Stimulated activated CD8-positive, alpha-beta memory T cell treated with anti-CD3 and anti-CD28 coated beads, Interleukin-7, amount 100 ng/mL, for 24 hours (primary cell): ENCODE measurements around the gene MED6.
A peak's percentile ranks its signal among the peaks of the same experiment; 100 is the strongest.

Experiments used
- DNase-seq: peaks from one replicate; pipeline ENCODE4 v3.0.0-alpha.2; 2020; ENCODE audit warnings: low read depth

MED6 gene

GRCh38 chr14:70600382-70601157 lies at the start of gene MED6:
TSS of gene MED6 (minus strand) at chr14:70600655. CDS start at chr14:70600637, 18 bp downstream.
- peak; percentile 91 for DNase-seq

- DNase-seq = no peak
These were observed 49.3 kb upstream of the MED6 start for GRCh38 chr14:70649803-70650202.

GRCh38 chr14:70648346-70648745 lies 47.9 kb upstream of the MED6 start:
- DNase-seq = no peak

- DNase-seq = no peak
These were observed 46.2 kb upstream of the MED6 start for GRCh38 chr14:70646705-70647104.

DNA sequence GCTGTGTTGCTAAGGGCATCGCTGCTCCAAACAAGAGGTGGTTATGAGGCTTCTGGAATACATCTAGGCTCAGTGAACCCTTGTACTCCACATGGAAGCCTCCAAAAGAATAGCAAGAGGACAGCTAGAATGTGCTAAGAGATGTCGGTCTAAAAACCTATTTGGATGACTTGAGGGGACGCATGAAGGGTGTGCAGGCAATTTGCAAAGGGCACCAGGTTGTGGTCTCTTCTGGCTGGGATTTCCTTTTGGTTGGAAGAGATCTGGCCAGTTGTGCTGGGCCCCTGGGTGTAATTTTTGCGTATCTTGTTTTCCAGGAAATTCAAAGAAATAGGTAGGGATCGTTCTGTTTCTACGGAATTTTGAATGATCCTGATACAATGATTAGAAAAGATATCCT lies 45.4 kb upstream of the MED6 start:
- no peak for DNase-seq

- no peak for DNase-seq
These were observed 43.5 kb upstream of the MED6 start for GRCh38 chr14:70643967-70644366.

DNA sequence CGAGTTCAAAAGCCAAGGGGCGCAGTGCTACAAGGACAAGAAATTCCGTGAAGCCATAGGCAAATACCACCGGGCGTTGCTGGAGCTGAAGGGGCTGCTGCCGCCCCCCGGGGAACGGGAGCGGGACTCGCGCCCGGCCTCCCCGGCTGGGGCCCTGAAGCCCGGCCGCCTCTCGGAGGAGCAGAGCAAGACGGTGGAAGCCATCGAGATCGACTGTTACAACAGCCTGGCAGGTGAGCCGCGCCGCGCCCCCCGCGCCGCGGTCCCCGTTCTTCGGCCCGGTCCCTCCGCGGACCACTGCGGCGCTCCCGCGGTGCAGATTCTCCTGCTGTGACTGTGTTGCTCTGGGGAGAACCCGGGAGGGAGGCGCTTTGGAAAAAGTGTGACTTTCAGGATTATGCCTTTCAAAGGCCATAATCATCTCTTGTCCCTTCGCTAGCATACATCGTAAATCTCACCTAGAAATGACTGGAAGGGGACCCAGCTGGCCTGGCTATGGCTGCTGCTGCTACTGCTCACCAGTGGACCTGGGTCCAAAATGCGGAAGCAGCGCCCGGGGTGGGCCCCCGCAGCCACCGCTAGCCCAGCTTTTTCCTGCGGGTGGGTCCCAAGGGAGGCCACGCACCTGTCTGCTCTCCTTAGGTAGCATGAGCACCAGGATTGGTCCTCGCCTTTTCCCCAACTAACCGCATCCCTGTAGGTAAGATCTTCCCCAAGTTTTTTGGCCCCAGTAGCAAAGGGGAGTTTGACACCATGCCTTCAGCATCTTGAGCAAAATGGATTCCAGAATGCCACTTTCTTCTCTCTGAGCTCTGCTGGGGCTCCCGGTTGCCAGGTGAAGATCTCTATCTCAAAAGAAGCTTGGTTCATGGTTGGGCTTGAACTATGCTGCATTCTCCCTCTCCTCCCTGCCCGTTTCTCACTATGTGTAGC lies 42.1 kb upstream of the MED6 start:
- no peak for DNase-seq

GRCh38 chr14:70641548-70642302 lies 41.3 kb upstream of the MED6 start, which contains the start of gene TTC9:
TSS of gene TTC9 (plus strand) at chr14:70641916. CDS start at chr14:70642130, 214 bp downstream.
- DNase-seq = no peak

GRCh38 chr14:70640938-70641547 lies 40.6 kb upstream of the MED6 start:
- no peak for DNase-seq

- no peak for DNase-seq
These were observed 38.0 kb upstream of the MED6 start for GRCh38 chr14:70638416-70638815.

DNA sequence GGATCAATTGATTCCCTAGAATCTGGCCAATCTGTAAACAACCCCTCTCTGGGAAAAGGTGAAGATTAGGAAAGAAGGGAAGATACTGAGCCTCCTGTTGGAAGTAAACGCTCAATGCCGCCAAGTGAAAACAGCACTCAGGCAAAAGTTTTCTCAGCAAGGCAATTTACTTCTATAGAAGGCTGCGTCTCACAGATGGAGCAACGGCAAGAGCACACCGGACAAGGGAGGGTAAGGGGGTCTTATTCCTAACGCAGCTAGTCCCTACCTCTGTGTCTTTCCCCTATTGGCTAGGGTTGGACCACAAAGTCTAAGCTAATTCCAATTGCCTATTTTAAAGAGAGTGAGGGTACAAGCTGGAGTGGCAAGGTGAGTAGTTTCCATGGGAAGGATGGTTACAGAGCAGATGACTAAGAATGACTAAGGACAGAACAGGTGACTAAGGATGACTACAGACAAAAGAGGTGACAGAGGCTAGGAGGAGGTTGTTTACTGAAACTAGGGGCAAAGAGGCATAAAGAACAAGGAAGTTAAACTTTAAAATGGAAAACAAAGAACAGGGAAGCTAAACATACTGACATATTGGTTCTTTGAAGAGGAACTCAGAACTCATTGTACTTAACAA lies 35.6 kb upstream of the MED6 start:
- DNase-seq = no peak

- no peak for DNase-seq
These were observed 31.5 kb upstream of the MED6 start for GRCh38 chr14:70631948-70632347.

GRCh38 chr14:70624972-70625371 lies 24.5 kb upstream of the MED6 start:
- no peak for DNase-seq

- no peak for DNase-seq
These were observed 21.8 kb upstream of the MED6 start for GRCh38 chr14:70622111-70622712.

DNA sequence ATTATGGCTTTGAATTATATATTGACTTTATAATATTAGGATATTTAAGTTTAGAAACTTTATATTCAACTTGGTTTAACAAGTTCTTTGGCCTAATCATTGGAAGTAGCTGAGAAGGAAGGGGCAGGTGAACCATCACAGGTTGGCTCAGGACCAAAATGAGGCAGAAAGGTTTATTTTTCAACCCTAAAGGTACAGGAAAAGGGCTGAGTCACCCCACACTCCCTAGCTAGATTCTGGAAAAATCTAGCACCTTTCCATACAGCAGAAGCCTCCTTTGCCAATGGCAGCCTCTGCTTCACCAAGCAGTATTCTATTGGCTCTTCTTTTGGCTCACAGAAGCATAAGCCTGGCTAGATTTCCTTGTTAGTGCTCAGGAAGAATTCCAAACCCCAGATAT lies 19.3 kb upstream of the MED6 start:
- no peak for DNase-seq

GRCh38 chr14:70618314-70618713 lies 17.9 kb upstream of the MED6 start:
- DNase-seq = no peak

DNA sequence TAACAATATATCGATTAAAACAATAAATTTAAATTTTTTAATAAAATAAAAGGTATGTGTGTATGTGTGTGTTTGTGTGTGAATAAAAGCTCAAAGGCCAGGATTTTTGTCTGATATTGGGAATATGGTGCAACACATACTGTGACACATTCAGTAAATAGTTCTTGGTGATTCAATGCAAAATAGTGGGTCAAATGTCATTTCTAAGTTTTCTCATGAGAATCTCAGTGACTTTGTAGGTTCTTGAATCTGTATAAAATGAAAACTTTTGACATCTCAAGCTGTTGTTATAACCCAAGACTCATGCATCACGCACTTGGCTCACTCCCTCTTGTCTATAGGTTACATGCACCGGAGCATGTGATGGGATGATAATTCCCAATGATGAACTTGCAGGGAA lies 16.2 kb upstream of the MED6 start:
- no peak for DNase-seq

GRCh38 chr14:70611216-70611615 lies 10.8 kb upstream of the MED6 start:
- no peak for DNase-seq

DNA sequence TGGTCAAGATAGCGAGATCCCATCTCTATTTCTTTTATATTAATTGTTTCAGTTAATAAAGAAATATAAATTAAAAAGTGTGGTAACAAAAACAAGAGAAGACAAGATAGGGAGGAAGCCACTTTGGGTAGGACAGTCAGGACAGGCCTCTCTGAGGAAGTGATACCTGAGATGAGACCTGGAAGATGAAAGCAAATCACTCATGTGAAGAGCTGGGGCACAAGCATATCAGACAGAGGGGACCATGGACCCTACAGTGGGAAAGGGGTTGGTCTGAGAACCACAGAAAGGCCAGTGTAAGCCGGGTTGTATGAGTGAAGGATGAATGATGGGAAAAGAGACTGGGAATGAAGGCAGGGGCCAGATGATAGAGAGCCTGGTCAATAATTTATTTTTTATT lies 1.8 kb upstream of the MED6 start:
- no peak for DNase-seq

GRCh38 chr14:70601162-70601561 lies 707 bp upstream of the MED6 start:
- no peak for DNase-seq

- DNase-seq = no peak
These were observed 1.1 kb downstream of the MED6 start for GRCh38 chr14:70599345-70599744.
